Stimulated activated CD8-positive, alpha-beta memory T cell treated with anti-CD3 and anti-CD28 coated beads, Interleukin-15, amount 100 ng/mL, for 48 hours (primary cell): ENCODE data around the gene GOLGA8T.
"Not testable (repeated sequence)": the region's sequence is repeated elsewhere in the genome, so short reads cannot be mapped to it uniquely, and the experiment has no call there.

ENCODE experiments used
- DNase-seq, 2 donors: peaks; one replicate each; pipeline ENCODE4 v3.0.0-alpha.2; 2020; ENCODE audit warnings: low read depth in 2 of 2

Gene GOLGA8T, protein sequence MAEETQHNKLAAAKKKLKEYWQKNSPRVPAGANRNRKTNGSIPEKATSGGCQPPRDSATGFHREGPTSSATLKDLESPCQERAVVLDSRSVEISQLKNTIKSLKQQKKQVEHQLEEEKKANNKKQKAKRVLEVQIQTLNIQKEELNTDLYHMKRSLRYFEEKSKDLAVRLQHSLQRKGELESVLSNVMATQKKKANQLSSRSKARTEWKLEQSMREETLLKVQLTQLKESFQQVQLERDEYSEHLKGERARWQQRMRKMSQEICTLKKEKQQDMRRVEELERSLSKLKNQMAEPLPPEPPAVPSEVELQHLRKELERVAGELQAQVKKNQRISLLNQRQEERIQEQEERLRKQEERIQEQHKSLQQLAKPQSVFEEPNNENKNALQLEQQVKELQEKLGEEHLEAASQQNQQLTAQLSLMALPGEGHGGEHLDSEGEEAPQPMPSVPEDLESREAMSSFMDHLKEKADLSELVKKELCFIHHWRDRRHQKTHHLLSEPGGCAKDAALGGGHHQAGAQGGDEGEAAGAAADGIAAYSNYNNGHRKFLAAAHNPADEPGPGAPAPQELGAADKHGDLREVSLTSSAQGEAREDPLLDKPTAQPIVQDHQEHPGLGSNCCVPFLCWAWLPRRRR

DNA sequence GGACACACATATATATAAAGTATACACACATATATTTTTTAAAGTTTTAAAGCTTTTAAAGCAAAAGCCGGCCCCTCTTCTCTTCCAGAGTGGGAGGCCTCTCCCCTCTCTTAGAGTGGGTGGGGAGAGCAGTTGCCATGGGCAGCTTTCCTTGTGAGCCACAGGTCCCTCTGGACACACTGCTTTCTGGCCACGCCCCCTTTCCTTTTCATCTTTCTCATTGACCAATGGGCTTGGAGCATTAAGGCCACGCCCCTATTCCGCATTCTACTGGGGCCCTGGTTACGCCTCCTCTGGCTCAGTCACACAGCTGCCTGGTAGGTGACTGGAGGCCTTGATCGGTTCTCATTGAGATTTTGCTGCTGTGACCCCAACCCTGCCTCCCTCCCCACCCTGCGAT lies at the start of gene GOLGA8T:
GOLGA8T (plus strand) TSS at position 301 of the 400 bp plus-strand sequence; CDS start at position 399, 98 bp downstream.
- DNase-seq: not testable (repeated sequence)

DNA sequence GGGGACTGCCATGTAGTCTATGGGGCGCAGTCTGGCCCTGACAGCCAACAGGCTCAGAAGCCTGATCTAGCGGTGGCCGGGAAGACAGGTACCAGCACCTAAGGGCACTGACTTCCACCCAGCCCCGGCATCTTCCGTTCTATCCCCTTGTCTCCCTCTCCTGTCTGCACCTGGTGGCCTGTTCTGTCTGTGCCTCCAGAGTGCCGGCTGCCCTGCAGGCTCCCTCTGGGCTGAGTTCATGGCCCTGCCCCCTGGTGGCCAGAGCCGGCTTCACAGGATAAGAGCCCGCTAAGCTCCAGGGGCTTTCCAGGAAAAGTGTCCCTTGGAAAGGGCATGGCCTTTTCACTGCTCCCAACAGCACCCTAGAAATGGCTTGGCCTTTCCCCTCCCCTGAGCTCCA lies 37.0 kb upstream of the GOLGA8T start:
- DNase-seq: not testable (repeated sequence)

DNA sequence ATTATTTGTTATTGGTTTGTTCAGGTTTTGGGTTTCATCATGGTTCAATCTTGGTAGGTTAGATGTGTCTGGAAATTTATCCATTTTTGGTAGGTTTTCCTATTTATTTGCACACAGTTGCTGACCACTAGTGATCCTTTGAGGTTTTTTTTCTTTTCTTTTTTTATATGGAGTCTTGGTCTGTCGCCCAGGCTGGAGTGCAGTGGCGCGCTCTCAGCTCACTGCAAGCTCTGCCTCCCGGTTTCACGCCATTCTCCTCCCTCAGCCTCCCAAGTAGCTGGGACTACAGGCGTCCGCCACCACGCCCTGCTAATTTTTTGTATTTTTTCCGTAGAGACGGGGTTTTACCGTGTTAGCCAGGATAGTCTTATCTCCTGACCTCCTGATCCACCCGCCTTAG lies 32.0 kb upstream of the GOLGA8T start:
- not testable (repeated sequence) for DNase-seq

DNA sequence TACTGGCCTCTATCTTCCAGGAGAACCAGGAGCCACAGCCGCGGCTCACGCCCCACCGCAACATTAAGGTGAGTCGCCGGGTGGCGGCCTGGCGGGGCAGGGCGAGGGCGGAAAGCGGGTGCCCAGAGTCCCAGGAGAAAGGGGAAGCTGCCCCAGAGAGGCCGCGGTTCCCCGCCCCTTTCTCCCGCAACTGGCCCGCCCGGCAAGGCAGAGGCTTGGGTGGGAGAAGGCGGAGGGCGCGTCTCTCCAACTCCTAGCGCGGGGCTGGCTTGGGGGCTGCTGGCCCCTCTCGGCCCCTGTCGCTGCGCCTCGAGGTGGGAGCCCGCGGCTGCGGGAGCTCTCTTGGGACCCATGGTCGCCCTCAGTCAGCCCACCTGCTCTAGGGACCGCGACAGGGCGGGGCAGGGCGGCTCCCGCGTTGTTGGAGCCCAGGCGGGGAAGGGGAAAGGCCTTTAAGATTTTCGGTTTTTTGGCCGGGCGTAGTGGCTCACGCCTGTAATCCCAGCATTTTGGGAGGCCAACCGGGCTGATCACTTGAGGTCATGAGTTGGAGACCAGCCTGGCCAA lies 30.8 kb upstream of the GOLGA8T start:
- DNase-seq: not testable (repeated sequence)

DNA sequence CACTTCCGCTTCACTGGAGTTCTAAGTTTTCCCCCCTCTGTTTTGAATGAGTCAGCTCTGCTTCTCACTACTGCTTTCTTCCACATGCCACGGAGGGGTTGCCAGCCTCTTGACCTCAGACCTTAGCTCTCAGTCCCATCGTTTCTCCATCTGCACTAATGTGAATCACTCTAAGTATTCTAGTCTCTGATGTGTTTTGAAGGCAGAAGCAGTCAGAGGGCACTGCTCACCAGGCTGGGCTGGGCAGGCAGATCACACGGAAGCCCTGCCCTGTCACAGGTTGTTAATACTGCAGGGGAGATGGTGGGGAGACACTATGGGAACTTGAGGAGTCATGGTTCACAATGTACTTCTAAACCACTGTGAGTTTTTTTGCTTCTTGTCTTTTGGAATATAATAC lies 24.3 kb upstream of the GOLGA8T start:
- not testable (repeated sequence) for DNase-seq

DNA sequence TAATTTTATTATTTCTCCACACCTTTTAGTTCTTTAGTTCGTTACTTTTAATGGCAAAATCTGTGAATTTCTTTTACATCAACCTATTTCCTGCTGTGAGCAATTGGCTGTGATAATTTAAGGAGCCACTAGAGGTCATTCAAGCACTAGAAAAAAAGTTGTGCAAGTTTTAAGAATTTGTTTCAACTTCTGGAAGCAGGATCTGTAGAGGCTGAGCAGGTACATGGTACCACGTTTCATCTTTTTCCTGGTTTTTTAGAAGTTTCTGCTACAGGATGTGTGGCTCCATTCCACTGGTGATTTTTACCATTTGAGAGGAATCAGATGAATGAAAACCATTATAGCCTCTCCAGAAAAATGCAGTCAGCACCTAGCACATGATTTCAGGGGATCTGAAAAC lies 4.8 kb upstream of the GOLGA8T start:
- DNase-seq: not testable (repeated sequence)

DNA sequence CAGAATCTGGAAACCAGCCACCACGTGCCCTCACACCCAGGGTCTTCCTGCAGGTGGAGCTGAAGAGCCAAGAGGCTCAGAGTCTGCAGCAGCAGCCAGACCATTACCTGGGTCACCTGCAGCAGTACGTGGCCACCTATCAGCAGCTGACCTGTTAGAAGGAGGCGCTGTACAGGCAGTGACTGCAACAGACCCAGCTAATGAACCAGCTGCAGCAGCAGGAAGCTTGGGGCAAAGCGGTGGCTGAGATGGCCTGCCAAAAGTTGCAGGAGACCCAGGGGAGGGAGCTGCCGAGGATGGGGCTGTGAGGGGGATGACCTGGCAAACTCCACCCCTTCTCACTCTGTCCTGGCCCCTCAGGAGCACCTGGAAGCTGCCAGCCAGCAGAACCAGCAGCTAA lies 8.4 kb downstream of the GOLGA8T start:
- not testable (repeated sequence) for DNase-seq

DNA sequence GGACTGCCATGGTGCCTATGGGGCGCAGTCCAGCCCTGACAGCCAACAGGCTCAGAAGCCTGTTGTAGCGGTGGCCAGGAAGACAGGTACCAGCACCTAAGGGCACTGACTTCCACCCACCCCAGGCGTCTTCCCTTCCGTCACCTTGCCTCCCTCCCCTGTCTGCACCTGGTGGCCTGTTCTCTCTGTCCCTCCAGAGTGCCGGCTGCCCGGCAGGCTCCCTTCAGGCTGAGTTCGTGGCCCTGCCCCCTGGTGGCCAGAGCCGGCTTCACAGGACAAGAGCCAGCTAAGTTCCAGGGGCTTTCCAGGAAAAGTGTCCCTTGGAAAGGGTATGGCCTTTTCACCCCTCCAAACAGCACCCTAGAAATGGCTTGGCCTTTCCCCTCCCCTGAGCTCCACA lies 15.0 kb downstream of the GOLGA8T start:
- DNase-seq: not testable (repeated sequence)

DNA sequence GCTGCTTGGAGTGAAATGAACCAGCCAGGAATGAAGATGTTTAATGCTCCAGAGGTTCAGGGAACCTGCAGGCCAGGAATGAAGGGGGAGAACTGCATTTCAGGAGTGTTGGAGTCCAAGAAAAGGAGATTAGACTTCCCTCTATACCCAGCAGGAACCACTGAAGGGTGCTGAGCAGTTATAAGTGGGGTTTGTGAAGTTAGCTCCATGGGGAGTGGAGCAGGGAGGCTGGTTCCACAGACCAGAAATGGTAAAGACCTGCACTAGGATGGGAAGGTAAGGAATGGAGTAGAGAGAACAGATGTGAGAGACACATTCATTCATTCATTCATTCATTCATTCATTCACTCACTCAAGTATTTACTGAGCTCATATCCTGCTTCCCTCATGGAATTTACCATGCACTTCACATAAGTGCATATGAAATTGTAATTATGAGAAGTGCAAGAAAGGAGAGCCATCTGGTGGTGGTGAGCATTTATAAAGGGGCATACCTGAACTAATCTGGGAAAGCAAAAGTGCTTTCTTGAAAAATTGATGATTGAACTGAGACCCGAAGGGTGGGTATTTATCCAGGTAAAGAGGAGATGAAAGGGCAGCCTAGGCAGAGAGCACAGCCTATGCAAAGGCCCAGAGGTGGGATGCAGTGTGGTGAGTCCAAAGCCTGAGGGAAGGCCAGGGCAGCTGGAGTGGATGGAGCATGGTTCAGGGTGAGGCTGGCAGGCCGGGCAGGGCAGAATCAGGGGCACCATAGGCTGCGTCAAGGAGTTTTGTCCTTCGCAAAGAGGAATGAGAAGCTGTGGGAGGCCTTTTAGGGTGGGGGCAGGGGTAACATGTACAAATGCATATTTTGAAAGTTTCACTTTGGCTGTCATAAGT lies 27.9 kb downstream of the GOLGA8T start:
- DNase-seq: not testable (repeated sequence)

DNA sequence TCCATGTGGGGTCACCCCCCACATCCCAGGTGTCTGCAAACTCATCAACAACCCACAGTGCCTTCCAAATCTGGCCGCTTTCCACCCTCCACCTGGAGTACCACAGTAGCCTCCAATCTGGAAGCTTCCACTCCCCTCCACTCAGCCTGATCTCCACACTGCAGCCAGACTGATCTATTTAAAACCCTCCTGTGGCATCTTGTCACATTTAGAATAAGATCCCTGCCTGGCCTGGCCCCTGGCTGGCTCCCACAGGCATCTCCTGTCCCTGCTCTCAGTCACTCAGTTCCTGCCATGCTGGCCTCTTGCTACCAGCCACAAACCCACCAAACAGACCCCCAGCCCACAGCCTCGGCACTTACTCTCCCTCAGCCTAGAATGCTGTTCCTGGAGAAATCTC lies 28.9 kb downstream of the GOLGA8T start:
- DNase-seq: not testable (repeated sequence)

DNA sequence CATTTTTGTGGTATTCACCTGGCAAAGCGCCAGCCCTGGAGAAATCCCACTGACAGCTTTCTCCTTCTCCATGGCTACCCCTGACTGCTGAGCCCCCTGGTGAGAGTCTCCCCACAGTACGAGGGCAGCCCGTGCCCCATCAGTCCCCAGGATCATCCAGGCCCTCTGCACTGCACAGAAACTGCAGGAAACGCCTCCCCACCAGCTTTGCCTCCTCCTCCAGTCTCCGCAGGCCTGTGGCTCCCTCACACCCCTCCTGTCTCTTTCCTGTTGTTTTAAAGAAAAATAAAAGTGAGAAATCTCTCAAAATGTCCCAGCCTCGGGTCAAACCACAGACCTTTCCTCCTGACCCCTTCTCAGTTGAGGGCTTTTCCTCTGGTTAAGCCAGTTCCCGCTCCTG lies 29.4 kb downstream of the GOLGA8T start:
- not testable (repeated sequence) for DNase-seq

DNA sequence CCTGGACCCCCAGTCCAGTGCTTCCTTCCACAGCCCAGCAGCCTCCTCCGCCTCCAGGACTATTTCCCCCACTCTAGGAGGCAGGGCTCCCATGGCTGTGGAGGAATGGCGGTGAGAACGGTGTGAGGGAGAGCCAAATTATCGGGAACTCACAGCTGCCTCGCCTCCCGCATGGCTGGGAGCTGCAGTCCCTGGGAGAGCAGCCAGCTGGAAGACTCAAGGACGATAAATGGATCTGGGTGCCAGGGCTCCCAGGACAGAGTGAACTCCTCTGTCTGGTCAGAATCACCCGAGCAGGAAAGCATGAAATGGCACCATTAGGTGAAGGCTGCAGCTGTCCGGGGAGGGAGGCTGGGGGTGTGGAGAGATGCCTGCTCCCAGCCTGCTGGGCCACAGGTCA lies 32.6 kb downstream of the GOLGA8T start:
- DNase-seq: not testable (repeated sequence)

DNA sequence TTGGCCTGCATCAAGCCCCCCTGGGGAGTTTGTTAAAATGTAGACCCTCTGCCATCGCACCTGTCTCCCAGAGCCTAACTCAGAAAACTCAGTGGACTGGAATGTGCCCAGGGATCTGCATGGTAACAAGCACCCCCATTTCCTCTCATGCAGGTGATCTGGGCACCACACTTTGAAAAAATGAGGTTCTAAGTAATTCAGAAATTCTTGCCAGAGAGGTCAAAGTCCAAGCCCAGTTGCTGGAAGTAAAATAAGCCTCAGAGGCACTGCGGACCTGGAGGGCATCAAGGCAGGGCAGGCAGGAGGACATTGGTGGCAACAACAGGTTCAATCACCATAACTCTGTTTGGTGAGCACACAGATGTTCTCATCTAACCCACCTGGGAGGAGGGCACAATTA lies 33.0 kb downstream of the GOLGA8T start:
- not testable (repeated sequence) for DNase-seq

DNA sequence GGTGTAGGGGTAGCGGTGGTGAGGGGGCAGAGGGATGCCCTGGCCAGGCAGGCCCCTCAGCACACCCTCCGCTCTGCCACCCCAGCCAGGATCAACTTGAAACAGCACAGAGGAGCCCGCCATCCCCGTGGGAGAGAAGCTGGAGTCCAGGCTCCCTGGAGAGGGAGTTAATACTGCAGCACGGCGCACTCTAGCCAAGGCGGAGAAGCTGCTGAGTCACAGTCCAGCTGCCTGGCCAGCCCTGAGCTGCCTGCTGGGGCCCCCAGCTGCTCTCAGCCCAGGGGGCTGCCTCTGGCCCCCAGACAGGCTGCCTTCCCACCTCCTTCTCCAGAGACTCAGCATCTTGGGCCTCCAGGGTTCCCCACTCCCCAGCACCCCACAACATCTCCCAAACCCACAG lies 36.6 kb downstream of the GOLGA8T start:
- DNase-seq: not testable (repeated sequence)

DNA sequence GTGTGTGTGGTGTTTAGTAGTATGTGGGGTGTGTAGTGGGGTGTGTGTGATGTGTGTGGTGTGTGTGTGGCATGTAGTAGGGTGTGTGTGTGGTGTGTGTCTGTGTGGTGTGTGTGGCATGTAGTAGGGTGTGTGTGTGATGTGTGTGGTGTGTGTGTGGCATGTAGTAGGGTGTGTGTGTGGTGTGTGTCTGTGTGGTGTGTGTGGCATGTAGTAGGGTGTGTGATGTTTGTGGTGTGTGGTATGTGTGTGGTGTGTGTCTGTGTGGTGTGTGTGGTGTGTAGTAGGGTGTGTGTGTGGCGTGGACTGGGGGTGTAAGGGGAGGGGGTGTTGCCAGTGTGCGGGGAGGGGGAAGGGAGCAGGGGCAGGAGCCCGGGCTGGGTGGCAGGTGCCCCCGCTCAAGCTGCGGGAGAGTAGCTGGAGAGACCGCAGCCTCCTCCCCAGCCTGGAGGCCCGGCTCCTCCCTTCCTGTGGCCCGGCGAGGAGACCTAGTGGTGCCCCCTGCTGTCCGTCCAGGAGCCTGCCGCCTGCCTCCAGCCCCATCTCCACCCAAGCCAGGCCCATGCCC lies 38.3 kb downstream of the GOLGA8T start:
- peak; percentile 45 to 73 for DNase-seq

DNA sequence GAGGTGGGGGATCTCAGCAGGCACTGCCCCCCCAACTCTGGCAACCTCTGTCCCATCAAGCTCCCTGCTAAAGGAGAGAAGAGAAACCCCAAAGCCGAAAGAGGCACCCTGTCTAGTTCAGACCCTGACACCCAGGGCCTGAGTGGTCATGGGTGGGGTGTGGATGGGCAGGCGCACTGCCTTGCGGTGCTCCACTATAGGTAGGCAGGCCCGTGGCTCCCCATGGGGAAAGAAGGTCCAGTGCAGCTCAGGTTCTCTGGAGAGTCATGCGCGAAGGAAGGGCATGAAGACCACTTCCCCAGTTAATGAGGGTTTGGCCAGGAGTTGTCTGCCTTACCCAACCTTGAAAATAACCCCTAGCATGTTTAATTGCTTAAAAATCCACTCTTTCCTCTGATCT lies 40.4 kb downstream of the GOLGA8T start:
- not testable (repeated sequence) for DNase-seq

DNA sequence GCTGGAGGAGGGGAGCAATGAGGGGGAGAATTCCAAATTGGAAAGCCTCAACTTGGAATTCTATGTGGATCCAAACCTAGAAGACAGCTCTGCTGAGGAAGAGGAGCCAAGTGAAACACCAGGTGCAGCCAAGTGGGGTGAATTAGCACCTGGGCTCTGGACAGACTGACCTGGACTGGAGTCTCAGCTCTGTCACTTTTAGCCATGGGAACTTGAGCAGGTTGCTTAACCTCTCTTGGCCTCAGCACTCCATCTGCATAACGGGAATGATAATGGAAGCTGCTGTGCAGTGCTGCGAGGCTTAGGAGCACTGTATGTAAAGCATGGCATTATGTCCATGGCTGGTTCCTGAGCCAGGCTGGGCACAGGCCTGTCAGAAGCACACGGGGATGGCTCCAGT lies 41.8 kb downstream of the GOLGA8T start:
- not testable (repeated sequence) for DNase-seq

DNA sequence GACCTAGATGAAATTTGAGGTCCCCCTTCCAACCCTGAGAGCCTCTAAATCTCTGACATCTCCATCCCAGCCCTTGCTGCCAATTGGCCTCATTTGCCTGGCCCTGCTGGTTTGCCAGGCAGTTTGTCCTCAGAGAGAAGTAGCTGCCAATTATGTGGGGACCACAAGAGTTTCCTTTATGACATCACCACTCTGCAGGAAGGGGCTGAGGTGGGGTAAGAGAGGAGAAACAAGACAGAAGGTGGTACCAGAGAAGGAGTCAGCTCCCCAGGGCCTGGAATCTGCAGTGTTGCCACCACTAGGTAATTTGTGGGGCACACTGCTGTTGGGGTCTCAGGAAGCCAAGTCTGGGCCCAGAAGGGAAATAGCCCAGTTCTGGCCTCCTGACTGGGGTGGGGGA lies 45.0 kb downstream of the GOLGA8T start:
- DNase-seq: not testable (repeated sequence)

DNA sequence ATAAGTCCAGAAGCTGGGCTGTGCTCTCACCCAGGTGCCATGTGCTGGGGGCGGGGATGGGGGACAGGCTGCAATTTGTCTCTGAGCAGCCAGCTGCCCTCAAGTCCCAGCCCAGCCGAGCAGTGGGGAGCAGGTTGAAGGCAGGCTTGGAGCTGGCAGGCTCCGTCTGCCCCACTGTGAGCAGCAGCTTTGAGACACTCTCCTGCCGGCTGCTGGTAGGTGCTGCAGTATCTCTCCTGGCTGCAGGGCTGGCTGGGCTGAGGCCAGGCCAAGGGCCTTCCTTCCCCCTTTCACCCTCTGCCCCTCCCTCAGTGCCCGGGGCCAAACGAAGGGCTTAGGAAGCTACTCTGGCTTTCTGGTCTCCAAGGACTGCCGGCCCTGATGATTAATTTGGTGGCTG lies 50.6 kb downstream of the GOLGA8T start:
- DNase-seq: not testable (repeated sequence)

DNA sequence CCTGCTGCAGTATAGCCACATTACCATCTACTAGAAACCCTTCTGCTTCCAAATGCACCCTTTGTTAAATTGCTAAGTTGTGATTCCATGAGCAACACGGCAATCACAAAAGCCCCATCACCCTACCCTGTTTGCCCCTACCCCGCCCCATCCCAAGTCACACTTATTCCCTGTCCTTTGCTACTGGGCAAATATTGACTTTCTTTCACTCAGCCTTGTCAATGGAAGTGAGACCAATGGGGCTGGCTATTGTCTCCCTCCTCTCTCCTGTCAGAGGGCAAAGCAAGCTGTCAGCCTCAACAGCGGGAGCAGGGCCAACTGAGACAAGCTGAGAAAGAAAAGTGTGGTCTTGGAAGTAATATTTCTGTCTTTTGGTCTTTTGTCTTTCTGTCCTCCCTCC lies 52.6 kb downstream of the GOLGA8T start:
- not testable (repeated sequence) for DNase-seq

DNA sequence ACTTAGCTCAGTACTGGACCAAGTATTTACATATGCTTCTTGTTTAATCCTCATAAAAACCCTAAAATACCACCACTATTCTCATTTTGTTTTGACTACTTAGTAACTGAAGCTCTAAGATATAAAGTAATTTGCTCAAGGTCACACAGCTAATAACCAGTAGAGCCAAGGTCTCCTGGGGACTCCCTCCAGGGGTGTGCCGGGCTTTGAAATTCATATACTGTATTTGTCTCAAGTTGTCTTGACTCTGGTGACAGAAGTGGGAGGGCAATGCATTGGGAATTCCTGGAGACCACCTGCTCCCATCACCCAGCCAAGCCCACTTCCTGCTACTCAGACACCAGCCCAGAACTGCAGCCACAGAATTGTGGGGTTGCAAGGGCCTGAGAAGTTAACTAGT lies 54.9 kb downstream of the GOLGA8T start:
- DNase-seq: not testable (repeated sequence)
